Measurements from ENCODE around the gene TOM1L2. TPM values are rescaled to one million over a fixed set of nuclear protein-coding genes. Genes with fewer than 3 reads are reported as not detected.

Gene TOM1L2
- total and polyA plus RNA-seq, 4 experiments from 2014 or later: 1.6 to 63.1 (median 35.7) TPM

- H3K27me3 ChIP-seq (ENCODE audit: insufficient read depth, low read length): no peaks in the 10 kb centered on the region
Measured at GRCh38 chr17:17826942-17827785, 145.0 kb downstream of the TOM1L2 start.

DNA sequence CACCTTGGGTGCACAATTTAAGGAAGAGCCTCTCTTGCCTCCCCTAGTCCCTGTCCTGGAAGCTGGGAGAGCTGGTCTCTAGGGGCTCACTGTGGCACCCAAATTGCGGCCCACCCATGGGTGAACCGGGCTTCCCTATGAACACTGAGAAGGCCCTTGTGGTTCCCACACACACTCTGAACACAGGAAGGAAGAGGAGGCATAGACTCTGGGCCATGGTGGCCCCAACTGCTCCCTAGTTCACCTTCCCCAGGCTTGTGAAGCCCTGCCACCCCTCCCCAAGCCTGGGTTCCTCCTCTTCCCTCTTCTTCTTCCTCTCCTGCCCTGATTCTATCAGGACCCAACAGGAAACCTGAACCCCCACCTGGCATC is 145.9 kb downstream of the TOM1L2 start:
- peak overlapping the region; percentile 80 to 96 (median 90) for H3K27ac Mint-ChIP-seq
- no peak overlapping the region for H3K27ac ChIP-seq (ENCODE audit: low read depth, low read length)
- peaks cover 68% of the 10 kb centered on the region for H3K4me1 ChIP-seq (ENCODE audit: insufficient read depth, low read length)
- no peaks in the 10 kb centered on the region for H3K36me3 ChIP-seq (ENCODE audit: insufficient read depth, low read length)
- peaks cover 0 to 4% of the 10 kb centered on the region in 2 donors for H3K36me3 Mint-ChIP-seq
- DNase-seq: no peak
- peak overlapping the region in 7 of 8 donors; percentile 17 to 92 (median 61) for H3K4me3 Mint-ChIP-seq
- intact Hi-C loops (cut with micrococcal nuclease): no loop called here
- no peaks in the 10 kb centered on the region for H3K27me3 Mint-ChIP-seq
- H3K4me1 Mint-ChIP-seq: peaks cover 34 to 80% (median 61%) of the 10 kb centered on the region in 4 donors
- H3K4me3 ChIP-seq (ENCODE audit: low read length in 2 of 2): no peak overlapping the region
- peaks cover 0 to 1% (median 0%) of the 10 kb centered on the region in 8 donors for H3K9me3 Mint-ChIP-seq
- no peaks in the 10 kb centered on the region for H3K27me3 ChIP-seq (ENCODE audit: insufficient read depth, low read length)
- ChIA-PET POLR2A (ENCODE audit: partially characterized antibody) (interaction anchor here (1.0 to 9.2 kb wide), 3 partner anchors 11 to 146 kb away, joined by 3 to 79 read pairs (median 4); partner anchors contain the start of genes DRC3, SREBF1 and TOM1L2), CTCF (ENCODE audit: partially characterized antibody) (interaction anchor here (1.2 to 2.6 kb wide), 3 partner anchors 10 to 27 kb away, joined by 3 to 12 read pairs (median 6); partner anchors contain the start of gene SREBF1)
- H3K9me3 ChIP-seq (ENCODE audit: control insufficient read depth in 1 of 2, low read length in 2 of 2): no peaks in the 10 kb centered on the region

More at GRCh38 chr17:17826942-17827785, 145.0 kb downstream of the TOM1L2 start:
- Mint-ChIP-seq H3K27ac (peak overlapping the region in 6 of 7 donors; percentile 64 to 95 (median 88)), H3K27me3 (no peaks in the 10 kb centered on the region), H3K9me3 (peaks cover 0 to 1% (median 0%) of the 10 kb centered on the region in 8 donors), H3K36me3 (peaks cover 1 to 5% of the 10 kb centered on the region in 2 donors), H3K4me3 (peak overlapping the region in 6 of 8 donors; percentile 9 to 92 (median 67)), H3K4me1 (peaks cover 32 to 80% (median 56%) of the 10 kb centered on the region in 4 donors)
- POLR2A ChIA-PET (ENCODE audit: partially characterized antibody): interaction anchor here (1.2 to 9.2 kb wide), 2 partner anchors 10 to 145 kb away, joined by 4 to 79 read pairs; partner anchors contain the start of gene SREBF1
- Histone ChIP-seq H3K27ac (ENCODE audit: low read depth, low read length) (no peak overlapping the region), H3K4me3 (ENCODE audit: low read length in 2 of 2) (no peak overlapping the region), H3K36me3 (ENCODE audit: insufficient read depth, low read length) (no peaks in the 10 kb centered on the region), H3K4me1 (ENCODE audit: insufficient read depth, low read length) (peaks cover 59% of the 10 kb centered on the region), H3K9me3 (ENCODE audit: control insufficient read depth in 1 of 2, low read length in 2 of 2) (no peaks in the 10 kb centered on the region)
- CTCF ChIA-PET (ENCODE audit: partially characterized antibody): interaction anchor here (1.1 to 2.6 kb wide), 4 partner anchors 9 to 15 kb away, joined by 3 to 12 read pairs (median 4); no protein-coding TSS in a partner anchor
- intact Hi-C loops (cut with micrococcal nuclease): no loop called here
- no peak for DNase-seq

- H3K4me1 Mint-ChIP-seq: peaks cover 37 to 87% (median 70%) of the 10 kb centered on the region in 4 donors
- H3K4me3 Mint-ChIP-seq: peak overlapping the region; percentile 23 to 92 (median 78)
- CTCF ChIA-PET (ENCODE audit: partially characterized antibody): interaction anchor here (1.2 to 2.6 kb wide), 3 partner anchors 11 to 29 kb away, joined by 3 to 12 read pairs (median 6); partner anchors contain the start of gene SREBF1
- H3K27ac Mint-ChIP-seq: peak overlapping the region; percentile 88 to 97 (median 96)
- H3K4me1 ChIP-seq (ENCODE audit: insufficient read depth, low read length): peaks cover 74% of the 10 kb centered on the region
- DNase-seq: no peak
- H3K9me3 ChIP-seq (ENCODE audit: control insufficient read depth in 1 of 2, low read length in 2 of 2): no peaks in the 10 kb centered on the region
- intact Hi-C loops (cut with micrococcal nuclease): no loop called here
- H3K27me3 ChIP-seq (ENCODE audit: insufficient read depth, low read length): no peaks in the 10 kb centered on the region
- peak overlapping the region; percentile 82 for H3K27ac ChIP-seq (ENCODE audit: low read depth, low read length)
- H3K4me3 ChIP-seq (ENCODE audit: low read length in 2 of 2): no peak overlapping the region
- H3K9me3 Mint-ChIP-seq: peaks cover 0 to 1% (median 0%) of the 10 kb centered on the region in 8 donors
- H3K36me3 ChIP-seq (ENCODE audit: insufficient read depth, low read length): no peaks in the 10 kb centered on the region
- H3K36me3 Mint-ChIP-seq: peaks cover 0 to 3% of the 10 kb centered on the region in 2 donors
- H3K27me3 Mint-ChIP-seq: no peaks in the 10 kb centered on the region
- POLR2A ChIA-PET (ENCODE audit: partially characterized antibody): interaction anchor here (1.0 to 9.2 kb wide), 2 partner anchors 12 to 147 kb away, joined by 3 to 79 read pairs; partner anchors contain the start of genes DRC3, SREBF1 and TOM1L2
Measured at GRCh38 chr17:17824783-17825614, 147.2 kb downstream of the TOM1L2 start.

DNA sequence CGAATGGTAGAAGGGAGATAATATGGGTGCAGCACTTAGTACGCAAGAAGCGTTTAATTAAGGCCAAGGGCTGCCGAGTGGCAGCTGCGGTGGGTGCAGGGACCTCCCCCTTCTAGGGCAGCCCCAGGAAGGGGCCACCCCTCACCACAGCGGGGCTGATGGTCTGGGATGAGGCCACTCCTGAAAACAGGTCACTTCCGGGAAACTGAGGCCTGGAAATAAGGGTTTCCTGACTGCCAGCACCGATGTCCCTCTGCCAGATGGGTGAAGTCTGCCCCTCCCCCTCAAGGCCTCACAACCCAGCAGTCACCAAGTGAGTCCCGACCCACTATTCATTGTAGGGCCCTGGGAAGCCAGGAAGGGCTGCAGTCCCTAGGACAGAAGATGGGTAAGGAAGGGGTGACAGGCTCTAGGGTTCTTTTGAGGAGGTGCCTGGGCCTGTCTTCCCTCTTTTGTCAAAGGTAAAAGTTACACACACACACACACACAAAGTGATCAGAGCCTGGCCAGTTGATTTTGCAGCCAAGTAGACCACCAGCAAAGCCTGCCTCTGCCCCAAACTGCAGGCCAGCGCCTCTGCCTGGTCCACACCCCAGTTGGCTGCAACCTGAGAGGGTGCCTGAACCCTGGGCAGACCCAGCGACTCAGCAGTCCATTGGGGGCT is 147.9 kb downstream of the TOM1L2 start:
- intact Hi-C loops (cut with micrococcal nuclease): no loop called here
- CTCF ChIA-PET (ENCODE audit: partially characterized antibody): interaction anchor here (2.6 kb wide), 1 partner anchor 12 kb away, joined by 12 read pairs; no protein-coding TSS in a partner anchor

GRCh38 chr17:17823433-17824118 is 148.6 kb downstream of the TOM1L2 start:
- Histone ChIP-seq H3K4me1 (ENCODE audit: insufficient read depth, low read length) (peaks cover 87% of the 10 kb centered on the region), H3K4me3 (ENCODE audit: low read length in 2 of 2) (peak overlapping the region; percentile 38 to 53), H3K27ac (ENCODE audit: low read depth, low read length) (peak overlapping the region; percentile 82), H3K9me3 (ENCODE audit: control insufficient read depth in 1 of 2, low read length in 2 of 2) (no peaks in the 10 kb centered on the region), H3K36me3 (ENCODE audit: insufficient read depth, low read length) (peaks cover 2% of the 10 kb centered on the region), H3K27me3 (ENCODE audit: insufficient read depth, low read length) (no peaks in the 10 kb centered on the region)
- Mint-ChIP-seq H3K36me3 (peaks cover 9 to 12% of the 10 kb centered on the region in 2 donors), H3K4me1 (peaks cover 41 to 96% (median 76%) of the 10 kb centered on the region in 4 donors), H3K9me3 (peaks cover 0 to 1% (median 0%) of the 10 kb centered on the region in 8 donors), H3K27me3 (no peaks in the 10 kb centered on the region), H3K4me3 (peak overlapping the region; percentile 76 to 92 (median 81)), H3K27ac (peak overlapping the region; percentile 88 to 97 (median 96))
- CTCF ChIA-PET (ENCODE audit: partially characterized antibody): no interaction called here
- POLR2A ChIA-PET (ENCODE audit: partially characterized antibody): interaction anchor here (1.2 to 9.2 kb wide), 4 partner anchors 10 to 26 kb away, joined by 3 to 79 read pairs (median 4); partner anchors contain the start of gene SREBF1
- intact Hi-C loops (cut with micrococcal nuclease): loop anchor here (1.0 to 2.0 kb wide), 4 partner anchors 13 to 263 kb away; partner anchors contain the start of genes DRG2 and SREBF1
- DNase-seq: peak; percentile 81 to 87 (median 85)

More for the DNA sequence above, 147.9 kb downstream of the TOM1L2 start:
- Mint-ChIP-seq H3K27me3 (no peaks in the 10 kb centered on the region), H3K36me3 (peaks cover 3 to 7% of the 10 kb centered on the region in 2 donors), H3K27ac (peak overlapping the region; percentile 88 to 97 (median 96)), H3K4me1 (peaks cover 40 to 91% (median 74%) of the 10 kb centered on the region in 4 donors), H3K9me3 (peaks cover 0 to 1% (median 0%) of the 10 kb centered on the region in 8 donors), H3K4me3 (peak overlapping the region; percentile 76 to 92 (median 81))
- Histone ChIP-seq H3K9me3 (ENCODE audit: control insufficient read depth in 1 of 2, low read length in 2 of 2) (no peaks in the 10 kb centered on the region), H3K4me3 (ENCODE audit: low read length in 2 of 2) (peak overlapping the region; percentile 5 to 47), H3K36me3 (ENCODE audit: insufficient read depth, low read length) (no peaks in the 10 kb centered on the region), H3K27me3 (ENCODE audit: insufficient read depth, low read length) (no peaks in the 10 kb centered on the region), H3K27ac (ENCODE audit: low read depth, low read length) (peak overlapping the region; percentile 82), H3K4me1 (ENCODE audit: insufficient read depth, low read length) (peaks cover 82% of the 10 kb centered on the region)
- POLR2A ChIA-PET (ENCODE audit: partially characterized antibody): interaction anchor here (1.2 to 9.2 kb wide), 2 partner anchors 9 to 13 kb away, joined by 4 to 79 read pairs; partner anchors contain the start of gene SREBF1
- peak in 1 of 5 donors; percentile 63 for DNase-seq

Measured in CD4-positive, alpha-beta memory T cell (primary cell).